B cell (primary cell): ENCODE results near the gene PACRG.

Experiments
- CTCF ChIP-seq: fragments of 200-600 bp; IDR thresholded peaks from one replicate; pipeline ENCODE4 v1.8.0; 2022; ENCODE audit warnings: antibody characterized with exemption, mild to moderate bottlenecking
- EZH2 ChIP-seq: IDR thresholded peaks from 2 replicates; pipeline ENCODE4 v1.6.1; 2012; ENCODE audit warnings: borderline replicate concordance, low read depth, mild to moderate bottlenecking, moderate library complexity, low read length; ENCODE audit not compliant: insufficient read depth, poor library complexity, severe bottlenecking

GRCh38 chr6:162727322-162728182 is at the start of gene PACRG, which contains the start of gene PRKN:
- no peak for TF ChIP-seq EZH2
- no peak for TF ChIP-seq CTCF
